Neural cell (in vitro differentiated cells): ENCODE results near the gene CFTR. TPM values are rescaled to one million over a fixed set of nuclear protein-coding genes. Genes with fewer than 3 reads are reported as not detected.

Experiments used
- H2AFZ ChIP-seq: fragments of 200-600, 300-800 bp; sonication (generic), shearing (Covaris generic); 2 replicates; pipeline ENCODE4 v1.6.0; 2014; ENCODE audit warnings: low read depth, mild to moderate bottlenecking, antibody characterized with exemption, low read length, moderate library complexity
- H3F3A ChIP-seq: fragments of 200-600 bp; shearing (Covaris generic); 2 replicates; pipeline ENCODE4 v1.6.1; 2016; ENCODE audit warnings: mild to moderate bottlenecking, moderate library complexity, mixed read lengths, antibody characterized with exemption, low read length; ENCODE audit not compliant: insufficient read depth, poor library complexity, severe bottlenecking
- H3K27ac ChIP-seq: fragments of 200-600, 300-800 bp; sonication (generic), shearing (Covaris generic); 2 replicates; pipeline ENCODE4 v1.5.1; 2014; ENCODE audit warnings: mild to moderate bottlenecking, low read length, moderate library complexity
- H3K27me3 ChIP-seq: fragments of 300-800, 200-600 bp; sonication (generic), shearing (Covaris generic); 2 replicates; pipeline ENCODE4 v1.6.0; 2014; ENCODE audit warnings: mild to moderate bottlenecking, low read depth, low read length, moderate library complexity; ENCODE audit not compliant: insufficient read depth
- H3K36me3 ChIP-seq: fragments of 300-800, 200-600 bp; sonication (generic), shearing (Covaris generic); 2 replicates; pipeline ENCODE4 v1.5.1; 2014; ENCODE audit warnings: mild to moderate bottlenecking, antibody characterized with exemption, low read length, moderate library complexity; ENCODE audit not compliant: insufficient read depth
- H3K4me2 ChIP-seq: fragments of 300-800, 200-600 bp; sonication (generic), shearing (Covaris generic); 2 replicates; pipeline ENCODE4 v1.6.0; 2014; ENCODE audit warnings: mild to moderate bottlenecking, low read length
- H3K4me3 ChIP-seq: fragments of 300-800, 200-600 bp; sonication (generic), shearing (Covaris generic); 2 replicates; pipeline ENCODE4 v1.5.1; 2014; ENCODE audit warnings: mild to moderate bottlenecking, low read length, moderate library complexity
- H3K79me2 ChIP-seq: fragments of 200-600 bp; shearing (Covaris generic); replicated peaks from 2 replicates; pipeline ENCODE4 v1.6.0; 2014; ENCODE audit warnings: mild to moderate bottlenecking, low read length, moderate library complexity; ENCODE audit not compliant: insufficient read depth
- H3K9ac ChIP-seq: fragments of 300-800, 200-600 bp; sonication (generic), shearing (Covaris generic); 2 replicates; pipeline ENCODE4 v1.6.1; 2016; ENCODE audit warnings: mild to moderate bottlenecking, low read length, mixed read lengths
- H3K9me2 ChIP-seq: fragments of 200-600 bp; shearing (Covaris generic); 2 replicates; pipeline ENCODE4 v1.6.1; 2016; ENCODE audit warnings: mild to moderate bottlenecking, low read length, mixed read lengths; ENCODE audit not compliant: insufficient read depth
- H3K9me3 ChIP-seq: fragments of 200-600, 300-800 bp; sonication (generic), shearing (Covaris generic); 2 replicates; pipeline ENCODE4 v1.6.1; 2016; ENCODE audit warnings: mild to moderate bottlenecking, mixed run types, low read length, moderate library complexity, mixed read lengths
- H4K20me1 ChIP-seq: fragments of 200-600 bp; shearing (Covaris generic); 2 replicates; pipeline ENCODE4 v1.6.1; 2016; ENCODE audit warnings: mild to moderate bottlenecking, mixed run types; ENCODE audit not compliant: insufficient read depth
- CTCF ChIP-seq: fragments of 450-650 bp; IDR thresholded peaks from 2 replicates; pipeline ENCODE4 v1.5.1; 2014; ENCODE audit warnings: antibody characterized with exemption, mild to moderate bottlenecking, moderate library complexity; ENCODE audit not compliant: poor library complexity, severe bottlenecking
- EP300 ChIP-seq: fragments of 450-650 bp; conservative IDR thresholded peaks from 2 replicates; pipeline ENCODE4 v1.6.1; 2014; ENCODE audit warnings: antibody characterized with exemption, mild to moderate bottlenecking, moderate library complexity; ENCODE audit not compliant: poor library complexity, severe bottlenecking
- EZH2 ChIP-seq: fragments of 200-600, 300-800 bp; shearing (Covaris generic), sonication (generic); IDR thresholded peaks from 2 replicates; pipeline ENCODE4 v1.6.1; 2014; ENCODE audit warnings: antibody characterized with exemption, low read length, borderline replicate concordance, mild to moderate bottlenecking; ENCODE audit not compliant: insufficient read depth, poor library complexity, severe bottlenecking
- MXI1 ChIP-seq: fragments of 450-650 bp; conservative IDR thresholded peaks from 2 replicates; pipeline ENCODE4 v1.6.1; 2014; ENCODE audit warnings: antibody characterized with exemption, mild to moderate bottlenecking; ENCODE audit not compliant: poor library complexity, severe bottlenecking
- POLR2AphosphoS5 ChIP-seq: IDR thresholded peaks from 2 replicates; pipeline ENCODE4 v1.6.1; 2012
- RAD21 ChIP-seq: fragments of 450-650 bp; conservative IDR thresholded peaks from 2 replicates; pipeline ENCODE4 v1.6.1; 2014; ENCODE audit warnings: antibody characterized with exemption, mild to moderate bottlenecking, moderate library complexity
- SMC3 ChIP-seq: fragments of 450-650 bp; conservative IDR thresholded peaks from 2 replicates; pipeline ENCODE4 v1.6.1; 2014; ENCODE audit warnings: antibody characterized with exemption, mild to moderate bottlenecking, moderate library complexity; ENCODE audit not compliant: poor library complexity
- TAF1 ChIP-seq: IDR thresholded peaks from 2 replicates; pipeline ENCODE4 v1.6.1; 2012; ENCODE audit warnings: low read depth
- polyA plus RNA-seq: library from polyadenylated mRNA; depleted of rRNA; stranded (reverse); fragments of >200 nt; gene quantifications from 2 replicates; pipeline ENCODE4 v1.2.3, GENCODE V29; 2014
- TF ChIP-seq, protein P1 (sequence below): IDR thresholded peaks from 2 replicates; pipeline ENCODE4 v1.6.1; 2012; ENCODE audit warnings: borderline replicate concordance

The CFTR gene
- polyA plus RNA-seq, 1 donor from 2014 or later, result not detected

GRCh38 chr7:117688126-117688525, 208.3 kb downstream of the CFTR start (continued):
- TF ChIP-seq CTCF, result no peak
- TF ChIP-seq RAD21, result no peak

DNA sequence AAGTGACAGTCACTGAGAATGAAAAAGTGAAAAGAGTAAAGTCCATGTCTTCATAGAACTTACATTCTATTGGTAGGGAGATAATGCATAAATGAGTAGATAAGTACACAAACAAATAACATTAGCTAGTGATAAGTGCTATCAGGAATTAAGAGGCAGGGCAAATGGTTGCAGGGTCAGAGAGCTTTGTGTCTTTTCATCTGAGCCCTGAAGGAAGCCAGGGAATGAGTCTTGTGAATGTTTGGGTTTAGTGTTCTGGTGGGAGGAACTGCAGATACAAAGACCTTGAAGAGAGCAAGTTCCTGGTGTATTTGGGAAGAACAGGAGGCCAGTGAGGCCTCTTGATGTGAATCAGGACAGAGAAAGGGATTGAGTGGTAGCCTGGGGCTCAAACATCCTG, 209.6 kb downstream of the CFTR start:
- no peak overlapping the region for H2AFZ ChIP-seq
- no peak overlapping the region for H3K4me2 ChIP-seq
- H3K4me3 ChIP-seq, result no peak overlapping the region
- H3F3A ChIP-seq, result no peaks in the 10 kb centered on the region
- H3K27ac ChIP-seq, result no peak overlapping the region
- no peaks in the 10 kb centered on the region for H3K9me2 ChIP-seq
- H3K27me3 ChIP-seq, result no peaks in the 10 kb centered on the region
- H3K9ac ChIP-seq, result no peak overlapping the region
- H3K79me2 ChIP-seq, result no peaks in the 10 kb centered on the region
- H3K9me3 ChIP-seq, result no peaks in the 10 kb centered on the region
- TF ChIP-seq POLR2AphosphoS5 (no peak), SMC3 (no peak), EZH2 (no peak), TAF1 (no peak), MXI1 (no peak), RAD21 (no peak), EP300 (no peak), CTCF (no peak)
- TF ChIP-seq, protein P1, sequence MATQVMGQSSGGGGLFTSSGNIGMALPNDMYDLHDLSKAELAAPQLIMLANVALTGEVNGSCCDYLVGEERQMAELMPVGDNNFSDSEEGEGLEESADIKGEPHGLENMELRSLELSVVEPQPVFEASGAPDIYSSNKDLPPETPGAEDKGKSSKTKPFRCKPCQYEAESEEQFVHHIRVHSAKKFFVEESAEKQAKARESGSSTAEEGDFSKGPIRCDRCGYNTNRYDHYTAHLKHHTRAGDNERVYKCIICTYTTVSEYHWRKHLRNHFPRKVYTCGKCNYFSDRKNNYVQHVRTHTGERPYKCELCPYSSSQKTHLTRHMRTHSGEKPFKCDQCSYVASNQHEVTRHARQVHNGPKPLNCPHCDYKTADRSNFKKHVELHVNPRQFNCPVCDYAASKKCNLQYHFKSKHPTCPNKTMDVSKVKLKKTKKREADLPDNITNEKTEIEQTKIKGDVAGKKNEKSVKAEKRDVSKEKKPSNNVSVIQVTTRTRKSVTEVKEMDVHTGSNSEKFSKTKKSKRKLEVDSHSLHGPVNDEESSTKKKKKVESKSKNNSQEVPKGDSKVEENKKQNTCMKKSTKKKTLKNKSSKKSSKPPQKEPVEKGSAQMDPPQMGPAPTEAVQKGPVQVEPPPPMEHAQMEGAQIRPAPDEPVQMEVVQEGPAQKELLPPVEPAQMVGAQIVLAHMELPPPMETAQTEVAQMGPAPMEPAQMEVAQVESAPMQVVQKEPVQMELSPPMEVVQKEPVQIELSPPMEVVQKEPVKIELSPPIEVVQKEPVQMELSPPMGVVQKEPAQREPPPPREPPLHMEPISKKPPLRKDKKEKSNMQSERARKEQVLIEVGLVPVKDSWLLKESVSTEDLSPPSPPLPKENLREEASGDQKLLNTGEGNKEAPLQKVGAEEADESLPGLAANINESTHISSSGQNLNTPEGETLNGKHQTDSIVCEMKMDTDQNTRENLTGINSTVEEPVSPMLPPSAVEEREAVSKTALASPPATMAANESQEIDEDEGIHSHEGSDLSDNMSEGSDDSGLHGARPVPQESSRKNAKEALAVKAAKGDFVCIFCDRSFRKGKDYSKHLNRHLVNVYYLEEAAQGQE, result no peak
- no peaks in the 10 kb centered on the region for H3K36me3 ChIP-seq
- no peaks in the 10 kb centered on the region for H4K20me1 ChIP-seq

DNA sequence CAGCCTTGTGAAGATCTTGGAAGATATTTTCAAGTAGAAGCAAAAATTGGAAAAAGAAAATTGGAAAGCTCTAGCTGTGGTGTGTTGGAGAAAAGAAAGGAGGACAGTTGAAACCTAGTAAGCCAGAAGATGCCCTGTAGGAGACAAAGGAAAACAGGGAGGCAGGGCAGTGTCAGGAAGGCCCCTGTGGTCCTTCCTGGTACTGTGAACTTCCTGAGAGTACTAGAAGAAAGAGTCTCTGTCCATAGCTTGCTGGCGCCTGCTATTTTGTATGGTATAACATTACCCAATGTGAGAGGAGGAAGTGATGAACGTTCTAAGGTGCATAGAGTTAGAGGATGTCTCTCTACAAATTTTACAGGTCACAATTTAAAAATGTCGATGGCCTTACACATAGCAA, 210.3 kb downstream of the CFTR start:
- no peak overlapping the region for H3K4me3 ChIP-seq
- no peaks in the 10 kb centered on the region for H4K20me1 ChIP-seq
- no peaks in the 10 kb centered on the region for H3F3A ChIP-seq
- H2AFZ ChIP-seq, result no peak overlapping the region
- H3K9ac ChIP-seq, result no peak overlapping the region
- H3K9me2 ChIP-seq, result no peaks in the 10 kb centered on the region
- no peak overlapping the region for H3K27ac ChIP-seq
- no peak overlapping the region for H3K4me2 ChIP-seq
- H3K36me3 ChIP-seq, result no peaks in the 10 kb centered on the region
- H3K27me3 ChIP-seq, result no peaks in the 10 kb centered on the region
- TF ChIP-seq CTCF (no peak), SMC3 (no peak), MXI1 (no peak), TAF1 (no peak), POLR2AphosphoS5 (no peak), EZH2 (no peak), EP300 (no peak)
- TF ChIP-seq, protein P1, result no peak
- no peaks in the 10 kb centered on the region for H3K9me3 ChIP-seq
- no peaks in the 10 kb centered on the region for H3K79me2 ChIP-seq
